Body of pancreas (tissue), 4 donors: ENCODE data around the gene ATAD3B. TPM values are rescaled to one million over a fixed set of nuclear protein-coding genes. Genes with fewer than 3 reads are reported as not detected.
"Not testable (repeated sequence)": the region's sequence is repeated elsewhere in the genome, so short reads cannot be mapped to it uniquely, and the experiment has no call there.

Experiments used
- ATAC-seq: fragments of 150-250 bp; one replicate; pipeline ENCODE4 v1.9.1; 2016
- DNase-seq, 4 donors: peaks; one replicate each; pipeline ENCODE4 v3.0.0-alpha.2; 2019
- H3K27ac ChIP-seq, 4 donors: fragments of 200-600 bp; sonication (generic); 1 replicate in 3 of 4; 2 replicates in 1 of 4; pipeline versions ENCODE4 v1.5.1 to v1.6.1; 2016 to 2019; ENCODE audit warnings: mild to moderate bottlenecking in 1 of 4, mixed read lengths in 1 of 4, moderate library complexity in 1 of 4
- H3K27me3 ChIP-seq, 2 donors: fragments of 200-600 bp; sonication (generic); one replicate each; pipeline ENCODE4 v1.6.0; 2016; ENCODE audit warnings: mild to moderate bottlenecking in 1 of 2
- H3K36me3 ChIP-seq, 2 donors: fragments of 200-600 bp; sonication (generic); replicated peaks in 1 of 2; 2 replicates each; pipeline ENCODE4 v1.5.1; 2016; ENCODE audit warnings: low read depth in 2 of 2; ENCODE audit not compliant: insufficient read depth in 1 of 2
- H3K4me1 ChIP-seq: fragments of 200-600 bp; sonication (generic); one replicate; pipeline ENCODE4 v1.6.0; 2016
- H3K4me3 ChIP-seq, 2 donors: fragments of 200-600 bp; sonication (generic); 1 replicate in 1 of 2; 2 replicates in 1 of 2; pipeline ENCODE4 v1.5.1; 2016 to 2019
- H3K9me3 ChIP-seq, 3 donors: fragments of 200-600 bp; sonication (generic); 1 replicate in 2 of 3; 2 replicates in 1 of 3; pipeline ENCODE4 v1.5.1; 2016
- POLR2A ChIP-seq, 3 donors: fragments of 450-650 bp; IDR thresholded peaks; one replicate each; pipeline ENCODE4 v1.6.1; 2016; ENCODE audit warnings: antibody characterized with exemption in 3 of 3, mild to moderate bottlenecking in 2 of 3
- WGBS, 2 donors: methylation state at CpG; one replicate each; pipeline ENCODE4 v1.1.5; 2017; 5-methylcytosine and 5-hydroxymethylcytosine counted together
- intact Hi-C: fragments of 100-400 bp; cut with DNase I; formaldehyde crosslinking; loops from one replicate; pipeline ENCODE4 v1.15.1; 2023
- total RNA-seq, 2 donors: library from RNA; depleted of rRNA; stranded (reverse); fragments of >200 nt; gene quantifications; one replicate each; pipeline ENCODE4 v1.1.0, GENCODE V29; 2016
- TF ChIP-seq, protein P1 (sequence below), 7 experiments: fragments of 450-650 bp in 4 of 7; fragments of 200-600 bp in 3 of 7; sonication (generic) in 3 of 7; IDR thresholded peaks; one replicate each; pipeline ENCODE4 v1.5.1; 2016 to 2019; ENCODE audit warnings: antibody characterized with exemption in 7 of 7

Gene ATAD3B
- total RNA-seq, 2 donors from 2014 or later: 16.6 to 37.2 TPM

DNA sequence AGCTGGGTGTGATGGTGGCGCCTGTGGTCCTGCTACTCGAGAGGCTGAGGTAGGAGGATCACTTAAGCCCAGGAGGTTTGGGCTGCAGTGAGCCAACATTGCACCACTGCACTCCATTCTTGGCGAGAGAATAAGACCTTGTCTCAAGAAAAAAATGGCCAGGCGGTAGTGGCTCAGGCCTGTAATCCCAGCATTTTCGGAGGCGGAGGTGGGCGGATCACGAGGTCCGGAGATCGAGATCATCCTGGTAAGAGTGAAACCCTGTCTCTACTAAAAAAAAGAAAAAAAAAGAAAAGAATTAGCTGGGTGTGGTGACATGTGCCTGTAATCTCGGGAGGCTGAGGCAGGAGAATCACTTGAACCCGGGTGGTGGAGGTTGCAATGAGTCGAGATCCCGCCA lies 11.3 kb downstream of the ATAD3B start:
- ATAC-seq (no peak), DNase-seq (no peak)
- Histone ChIP-seq H3K9me3 (no peaks in the 10 kb centered on the region), H3K27ac (no peak overlapping the region), H3K4me3 (no peak overlapping the region), H3K4me1 (no peaks in the 10 kb centered on the region), H3K27me3 (no peaks in the 10 kb centered on the region), H3K36me3 (peaks cover 16 to 28% of the 10 kb centered on the region in 2 donors)
- TF ChIP-seq, protein P1, sequence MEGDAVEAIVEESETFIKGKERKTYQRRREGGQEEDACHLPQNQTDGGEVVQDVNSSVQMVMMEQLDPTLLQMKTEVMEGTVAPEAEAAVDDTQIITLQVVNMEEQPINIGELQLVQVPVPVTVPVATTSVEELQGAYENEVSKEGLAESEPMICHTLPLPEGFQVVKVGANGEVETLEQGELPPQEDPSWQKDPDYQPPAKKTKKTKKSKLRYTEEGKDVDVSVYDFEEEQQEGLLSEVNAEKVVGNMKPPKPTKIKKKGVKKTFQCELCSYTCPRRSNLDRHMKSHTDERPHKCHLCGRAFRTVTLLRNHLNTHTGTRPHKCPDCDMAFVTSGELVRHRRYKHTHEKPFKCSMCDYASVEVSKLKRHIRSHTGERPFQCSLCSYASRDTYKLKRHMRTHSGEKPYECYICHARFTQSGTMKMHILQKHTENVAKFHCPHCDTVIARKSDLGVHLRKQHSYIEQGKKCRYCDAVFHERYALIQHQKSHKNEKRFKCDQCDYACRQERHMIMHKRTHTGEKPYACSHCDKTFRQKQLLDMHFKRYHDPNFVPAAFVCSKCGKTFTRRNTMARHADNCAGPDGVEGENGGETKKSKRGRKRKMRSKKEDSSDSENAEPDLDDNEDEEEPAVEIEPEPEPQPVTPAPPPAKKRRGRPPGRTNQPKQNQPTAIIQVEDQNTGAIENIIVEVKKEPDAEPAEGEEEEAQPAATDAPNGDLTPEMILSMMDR (IDR thresholded peaks at IDR 0.05): no peak
- TF ChIP-seq POLR2A (IDR thresholded peaks at IDR 0.05): no peak
- WGBS, 2 donors: 94 to 95% methylated on average over 14 of the region's 14 CpGs
- intact Hi-C loops: no loop called here

DNA sequence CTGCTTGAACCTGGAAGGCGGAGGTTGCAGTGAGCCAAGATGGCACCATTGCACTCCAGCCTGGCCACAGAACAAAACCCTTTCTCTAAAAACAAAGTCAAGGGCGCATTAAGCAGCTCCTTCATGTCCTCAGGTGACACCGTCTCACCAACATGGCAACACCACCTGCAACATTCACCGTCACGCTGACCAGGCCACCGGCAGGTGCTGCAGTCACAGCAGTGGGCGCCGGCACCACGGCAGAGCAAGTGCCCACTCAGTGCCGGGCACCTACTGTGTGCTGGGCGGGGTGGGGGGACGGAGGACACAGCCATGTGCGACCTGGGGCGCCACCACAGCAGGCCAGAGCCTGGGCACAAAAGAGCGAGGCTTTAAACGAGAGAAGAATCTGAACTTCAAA lies 12.1 kb downstream of the ATAD3B start:
- WGBS, 2 donors: 90 to 100% methylated on average over 4 to 16 of the region's 16 CpGs
- H3K4me1 ChIP-seq: no peaks in the 10 kb centered on the region
- no peak overlapping the region for H3K4me3 ChIP-seq
- peaks cover 16 to 28% of the 10 kb centered on the region in 2 donors for H3K36me3 ChIP-seq
- intact Hi-C loops: no loop called here
- no peaks in the 10 kb centered on the region for H3K9me3 ChIP-seq
- TF ChIP-seq, protein P1 (IDR thresholded peaks at IDR 0.05): no peak
- TF ChIP-seq POLR2A (IDR thresholded peaks at IDR 0.05): no peak
- no peak overlapping the region for H3K27ac ChIP-seq
- DNase-seq (no peak), ATAC-seq (no peak)
- no peaks in the 10 kb centered on the region for H3K27me3 ChIP-seq

DNA sequence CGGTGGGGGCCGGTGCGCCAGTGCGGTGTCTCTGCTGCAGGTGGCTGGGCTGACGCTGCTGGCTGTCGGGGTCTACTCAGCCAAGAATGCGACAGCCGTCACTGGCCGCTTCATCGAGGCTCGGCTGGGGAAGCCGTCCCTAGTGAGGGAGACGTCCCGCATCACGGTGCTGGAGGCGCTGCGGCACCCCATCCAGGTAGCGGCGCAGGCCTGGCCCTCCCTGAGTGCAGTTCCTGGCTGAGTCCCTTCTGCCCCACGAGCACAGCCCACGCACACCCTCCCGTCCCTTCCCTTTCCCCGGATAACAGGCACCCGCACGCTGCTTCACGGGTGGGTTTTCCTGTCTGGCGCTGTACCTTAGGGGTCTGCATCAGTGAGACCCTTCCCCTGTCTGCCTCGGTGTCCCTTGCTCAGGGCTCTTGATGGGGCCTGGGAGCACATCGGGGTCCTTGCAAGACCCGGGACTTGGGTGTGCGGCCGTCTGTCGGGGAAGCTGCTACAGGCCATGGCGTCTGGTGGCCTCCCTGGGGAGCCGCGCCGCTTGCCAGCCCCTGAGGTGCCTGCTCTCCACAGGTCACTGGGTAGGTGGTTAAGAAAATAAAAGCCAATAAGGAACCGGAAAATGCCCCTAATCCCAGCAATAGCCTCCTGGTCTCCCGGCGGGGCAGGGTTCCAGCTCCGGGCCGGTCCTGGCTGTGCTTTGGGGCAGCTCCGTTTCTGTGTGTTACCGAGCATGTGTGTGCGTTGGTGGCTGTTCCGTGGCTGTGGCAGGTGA lies 13.6 kb downstream of the ATAD3B start:
- H3K36me3 ChIP-seq: peaks cover 9 to 20% of the 10 kb centered on the region in 2 donors
- ATAC-seq, H3K9me3 ChIP-seq, H3K4me1 ChIP-seq, H3K4me3 ChIP-seq, DNase-seq, H3K27ac ChIP-seq, H3K27me3 ChIP-seq, intact Hi-C loops: not testable (repeated sequence)
- 96 to 100% methylated on average over 9 to 29 of the region's 46 CpGs for WGBS, 2 donors

DNA sequence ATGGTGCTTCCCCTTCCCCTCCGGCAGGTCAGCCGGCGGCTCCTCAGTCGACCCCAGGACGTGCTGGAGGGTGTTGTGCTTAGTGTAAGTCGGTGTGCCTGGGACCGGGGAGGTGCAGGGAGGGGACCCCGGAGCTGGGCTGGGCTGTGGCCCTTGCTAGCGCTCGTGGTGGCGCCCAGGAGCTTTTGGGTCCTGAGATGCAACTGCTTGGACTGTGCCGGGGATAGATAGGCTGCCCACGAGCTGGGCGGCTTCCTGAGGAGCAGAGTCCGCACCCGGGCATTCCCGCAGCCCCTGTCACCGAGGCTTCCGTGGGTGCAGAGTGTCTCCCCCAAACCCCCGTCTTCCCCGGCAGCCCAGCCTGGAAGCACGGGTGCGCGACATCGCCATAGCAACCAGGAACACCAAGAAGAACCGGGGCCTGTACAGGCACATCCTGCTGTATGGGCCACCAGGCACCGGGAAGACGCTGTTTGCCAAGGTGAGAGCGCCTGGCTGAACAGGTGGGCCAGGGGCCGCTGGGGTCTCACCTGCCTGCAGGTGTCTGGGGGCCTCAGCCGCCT lies 14.3 kb downstream of the ATAD3B start:
- H3K27ac ChIP-seq, DNase-seq, H3K9me3 ChIP-seq, H3K4me3 ChIP-seq, intact Hi-C loops, H3K4me1 ChIP-seq, H3K27me3 ChIP-seq, ATAC-seq: not testable (repeated sequence)
- 94 to 100% methylated on average over 2 to 16 of the region's 31 CpGs for WGBS, 2 donors
- peaks cover 13 to 20% of the 10 kb centered on the region in 2 donors for H3K36me3 ChIP-seq

DNA sequence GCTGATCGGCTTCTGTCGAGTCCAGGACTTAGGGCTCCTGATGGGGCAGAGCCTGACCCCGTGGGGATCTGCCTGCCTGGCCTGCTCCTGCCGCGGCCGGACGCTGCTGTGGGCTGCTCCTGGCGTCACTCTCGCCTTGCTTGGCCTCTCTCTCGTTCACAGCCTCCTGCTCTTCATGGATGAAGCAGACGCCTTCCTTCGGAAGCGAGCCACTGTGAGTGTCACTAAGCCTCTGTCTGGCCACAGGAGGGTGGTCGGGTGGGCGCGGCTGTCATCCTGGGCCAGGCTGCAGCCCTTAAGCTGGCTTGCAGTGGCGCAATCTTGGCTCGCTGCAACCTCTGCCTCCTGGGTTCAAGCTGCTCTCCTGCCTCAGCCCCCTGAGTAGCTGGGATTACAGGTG lies 16.1 kb downstream of the ATAD3B start:
- Histone ChIP-seq H3K4me1 (no peaks in the 10 kb centered on the region), H3K27ac (no peak overlapping the region), H3K36me3 (peaks cover 13 to 20% of the 10 kb centered on the region in 2 donors), H3K4me3 (no peak overlapping the region), H3K9me3 (no peaks in the 10 kb centered on the region), H3K27me3 (no peaks in the 10 kb centered on the region)
- ATAC-seq (no peak), DNase-seq (no peak)
- intact Hi-C loops: no loop called here
- WGBS, 2 donors: 92 to 95% methylated on average over 12 to 18 of the region's 18 CpGs
- TF ChIP-seq, protein P1 (IDR thresholded peaks at IDR 0.05): no peak
- TF ChIP-seq POLR2A (IDR thresholded peaks at IDR 0.05): no peak
